Measurements from ENCODE around the gene SLC40A1.

The SLC40A1 gene

GRCh38 chr2:189538402-189538801 is 42.2 kb downstream of the SLC40A1 start:
- DNase-seq (ENCODE audit: low read depth), result no peak

- no peak for DNase-seq (ENCODE audit: low read depth)
These were observed 43.8 kb downstream of the SLC40A1 start for GRCh38 chr2:189536830-189537229.

- no peak for DNase-seq (ENCODE audit: low read depth)
These were observed 45.4 kb downstream of the SLC40A1 start for GRCh38 chr2:189534854-189535832.

GRCh38 chr2:189533288-189534035 is 47.1 kb downstream of the SLC40A1 start:
- no peak for DNase-seq (ENCODE audit: low read depth)

GRCh38 chr2:189530965-189531637 is 49.5 kb downstream of the SLC40A1 start:
- no peak for DNase-seq (ENCODE audit: low read depth)

GRCh38 chr2:189528617-189529016 is 52.0 kb downstream of the SLC40A1 start:
- no peak for DNase-seq (ENCODE audit: low read depth)

- DNase-seq (ENCODE audit: low read depth), result no peak
These were observed 52.6 kb downstream of the SLC40A1 start for GRCh38 chr2:189527812-189528592.

GRCh38 chr2:189527041-189527750 is 53.4 kb downstream of the SLC40A1 start:
- DNase-seq (ENCODE audit: low read depth), result no peak

GRCh38 chr2:189526241-189526640 is 54.3 kb downstream of the SLC40A1 start:
- DNase-seq (ENCODE audit: low read depth), result no peak

GRCh38 chr2:189524746-189525145 is 55.8 kb downstream of the SLC40A1 start:
- DNase-seq (ENCODE audit: low read depth), result no peak

GRCh38 chr2:189522435-189523151 is 58.0 kb downstream of the SLC40A1 start:
- DNase-seq (ENCODE audit: low read depth), result no peak

GRCh38 chr2:189521699-189522434 is 58.7 kb downstream of the SLC40A1 start:
- DNase-seq (ENCODE audit: low read depth), result no peak

- no peak for DNase-seq (ENCODE audit: low read depth)
These were observed 60.8 kb downstream of the SLC40A1 start for GRCh38 chr2:189519631-189520387.

- DNase-seq (ENCODE audit: low read depth), result no peak
These were observed 62.6 kb downstream of the SLC40A1 start for GRCh38 chr2:189517847-189518535.

GRCh38 chr2:189516546-189516945 is 64.0 kb downstream of the SLC40A1 start:
- no peak for DNase-seq (ENCODE audit: low read depth)

- no peak for DNase-seq (ENCODE audit: low read depth)
These were observed 65.3 kb downstream of the SLC40A1 start for GRCh38 chr2:189515264-189515663.

- no peak for DNase-seq (ENCODE audit: low read depth)
These were observed 66.5 kb downstream of the SLC40A1 start for GRCh38 chr2:189514104-189514503.

- DNase-seq (ENCODE audit: low read depth), result no peak
These were observed 67.7 kb downstream of the SLC40A1 start for GRCh38 chr2:189512879-189513278.
